K562 (cell line): Measurements from ENCODE around the gene ADSS1.

ENCODE experiments used
- ARNT ChIP-seq, 2 experiments: fragments of 450-650 bp; IDR thresholded peaks; 2 replicates each; pipeline ENCODE4 v1.6.1; 2016; ENCODE audit warnings: mild to moderate bottlenecking in 1 of 2
- CBX3 ChIP-seq, 2 experiments: IDR thresholded peaks; 1 replicate in 1 of 2; 2 replicates in 1 of 2; pipeline ENCODE4 v1.6.1; 2012; ENCODE audit warnings: inconsistent platforms in 2 of 2, low read length in 2 of 2, borderline replicate concordance in 1 of 2, control low read depth in 1 of 2
- HCFC1 ChIP-seq: IDR thresholded peaks from 2 replicates; pipeline ENCODE4 v1.6.1; 2012; ENCODE audit warnings: low read depth, low read length, improper control_type of control experiment
- HDGF ChIP-seq: fragments of 450-650 bp; IDR thresholded peaks from 2 replicates; pipeline ENCODE4 v1.6.1; 2016
- SLC30A9 ChIP-seq: fragments of 250-450 bp; sonication (Bioruptor Pico); IDR thresholded peaks from 2 replicates; pipeline ENCODE4 v1.8.0; 2022; ENCODE audit warnings: mild to moderate bottlenecking, moderate library complexity
- YY1 ChIP-seq, 3 experiments: IDR thresholded peaks; 2 replicates each; pipeline ENCODE4 v1.6.1; 2011; ENCODE audit warnings: low read length in 2 of 3, mild to moderate bottlenecking in 2 of 3, moderate library complexity in 2 of 3, borderline replicate concordance in 1 of 3, control low read depth in 1 of 3, low read depth in 1 of 3; ENCODE audit not compliant: insufficient read depth in 3 of 3, insufficient replicate concordance in 2 of 3, control insufficient read depth in 1 of 3, insufficient read length in 1 of 3; ENCODE audit errors: extremely low read depth in 1 of 3
- TF ChIP-seq, protein P1 (sequence below): IDR thresholded peaks from 3 replicates; pipeline ENCODE4 v1.6.1; 2011; ENCODE audit warnings: borderline replicate concordance, mild to moderate bottlenecking; ENCODE audit not compliant: insufficient read length, insufficient read depth
- TF ChIP-seq, protein P2 (sequence below): fragments of 450-650 bp; IDR thresholded peaks from 2 replicates; pipeline ENCODE4 v1.6.1; 2016; ENCODE audit warnings: borderline replicate concordance
- TF ChIP-seq, protein P3 (sequence below), 3 experiments: IDR thresholded peaks in 2 of 3; conservative IDR thresholded peaks in 1 of 3; 2 replicates each; pipeline ENCODE4 v1.5.1; 2011 to 2012; ENCODE audit warnings: low read length in 3 of 3, mild to moderate bottlenecking in 3 of 3, control low read depth in 2 of 3, improper control_type of control experiment in 1 of 3, inconsistent platforms in 1 of 3, low read depth in 1 of 3, mixed read lengths in 1 of 3, moderate library complexity in 1 of 3; ENCODE audit not compliant: insufficient read depth in 2 of 3
- TF ChIP-seq, protein P4 (sequence below): fragments of 450-650 bp; conservative IDR thresholded peaks from 2 replicates; pipeline ENCODE4 v1.6.1; 2016; ENCODE audit warnings: missing genetic modification characterization, low read depth, mild to moderate bottlenecking, control low read depth, missing compliant biosample characterization

DNA sequence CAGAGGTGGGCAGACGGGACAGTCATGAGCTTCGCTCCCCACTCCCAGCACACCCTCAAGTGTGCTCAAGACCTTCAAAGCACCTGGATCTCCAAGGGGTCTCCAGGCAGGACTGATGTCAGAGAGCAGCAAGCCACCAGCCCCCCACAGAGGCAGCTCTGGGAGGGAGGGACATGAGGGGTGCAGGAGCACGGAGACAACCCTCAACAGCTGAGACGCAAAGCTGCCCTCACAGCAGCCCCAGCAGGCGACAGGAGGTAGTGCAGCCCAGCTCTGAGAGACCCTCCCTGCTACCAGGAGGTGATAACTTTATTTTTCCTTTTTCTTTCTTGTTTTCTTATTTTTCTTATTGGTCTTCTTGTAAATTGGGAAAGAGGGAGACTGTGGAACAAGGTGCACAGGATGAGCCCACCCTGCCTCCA lies 46.8 kb downstream of the ADSS1 start:
- TF ChIP-seq, protein P1, sequence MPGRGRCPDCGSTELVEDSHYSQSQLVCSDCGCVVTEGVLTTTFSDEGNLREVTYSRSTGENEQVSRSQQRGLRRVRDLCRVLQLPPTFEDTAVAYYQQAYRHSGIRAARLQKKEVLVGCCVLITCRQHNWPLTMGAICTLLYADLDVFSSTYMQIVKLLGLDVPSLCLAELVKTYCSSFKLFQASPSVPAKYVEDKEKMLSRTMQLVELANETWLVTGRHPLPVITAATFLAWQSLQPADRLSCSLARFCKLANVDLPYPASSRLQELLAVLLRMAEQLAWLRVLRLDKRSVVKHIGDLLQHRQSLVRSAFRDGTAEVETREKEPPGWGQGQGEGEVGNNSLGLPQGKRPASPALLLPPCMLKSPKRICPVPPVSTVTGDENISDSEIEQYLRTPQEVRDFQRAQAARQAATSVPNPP = no peak
- TF ChIP-seq CBX3 (IDR thresholded peaks at IDR 0.05; ENCODE audit: borderline replicate concordance in 1 of 2, low read length in 2 of 2) = peak in 1 of 2 experiments; percentile 96; a peak in 2 of 3 replicates
- TF ChIP-seq HDGF = no peak
- no peak for TF ChIP-seq SLC30A9
- TF ChIP-seq, protein P2, sequence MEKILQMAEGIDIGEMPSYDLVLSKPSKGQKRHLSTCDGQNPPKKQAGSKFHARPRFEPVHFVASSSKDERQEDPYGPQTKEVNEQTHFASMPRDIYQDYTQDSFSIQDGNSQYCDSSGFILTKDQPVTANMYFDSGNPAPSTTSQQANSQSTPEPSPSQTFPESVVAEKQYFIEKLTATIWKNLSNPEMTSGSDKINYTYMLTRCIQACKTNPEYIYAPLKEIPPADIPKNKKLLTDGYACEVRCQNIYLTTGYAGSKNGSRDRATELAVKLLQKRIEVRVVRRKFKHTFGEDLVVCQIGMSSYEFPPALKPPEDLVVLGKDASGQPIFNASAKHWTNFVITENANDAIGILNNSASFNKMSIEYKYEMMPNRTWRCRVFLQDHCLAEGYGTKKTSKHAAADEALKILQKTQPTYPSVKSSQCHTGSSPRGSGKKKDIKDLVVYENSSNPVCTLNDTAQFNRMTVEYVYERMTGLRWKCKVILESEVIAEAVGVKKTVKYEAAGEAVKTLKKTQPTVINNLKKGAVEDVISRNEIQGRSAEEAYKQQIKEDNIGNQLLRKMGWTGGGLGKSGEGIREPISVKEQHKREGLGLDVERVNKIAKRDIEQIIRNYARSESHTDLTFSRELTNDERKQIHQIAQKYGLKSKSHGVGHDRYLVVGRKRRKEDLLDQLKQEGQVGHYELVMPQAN = no peak
- TF ChIP-seq HCFC1 = no peak
- no peak for TF ChIP-seq YY1 (IDR thresholded peaks at IDR 0.05; ENCODE audit: borderline replicate concordance in 1 of 3, control insufficient read depth in 1 of 3, extremely low read depth in 1 of 3, insufficient read depth in 3 of 3, insufficient read length in 1 of 3, insufficient replicate concordance in 2 of 3, low read depth in 1 of 3, low read length in 2 of 3)
- TF ChIP-seq ARNT (IDR thresholded peaks at IDR 0.05) = no peak
- TF ChIP-seq, protein P3, sequence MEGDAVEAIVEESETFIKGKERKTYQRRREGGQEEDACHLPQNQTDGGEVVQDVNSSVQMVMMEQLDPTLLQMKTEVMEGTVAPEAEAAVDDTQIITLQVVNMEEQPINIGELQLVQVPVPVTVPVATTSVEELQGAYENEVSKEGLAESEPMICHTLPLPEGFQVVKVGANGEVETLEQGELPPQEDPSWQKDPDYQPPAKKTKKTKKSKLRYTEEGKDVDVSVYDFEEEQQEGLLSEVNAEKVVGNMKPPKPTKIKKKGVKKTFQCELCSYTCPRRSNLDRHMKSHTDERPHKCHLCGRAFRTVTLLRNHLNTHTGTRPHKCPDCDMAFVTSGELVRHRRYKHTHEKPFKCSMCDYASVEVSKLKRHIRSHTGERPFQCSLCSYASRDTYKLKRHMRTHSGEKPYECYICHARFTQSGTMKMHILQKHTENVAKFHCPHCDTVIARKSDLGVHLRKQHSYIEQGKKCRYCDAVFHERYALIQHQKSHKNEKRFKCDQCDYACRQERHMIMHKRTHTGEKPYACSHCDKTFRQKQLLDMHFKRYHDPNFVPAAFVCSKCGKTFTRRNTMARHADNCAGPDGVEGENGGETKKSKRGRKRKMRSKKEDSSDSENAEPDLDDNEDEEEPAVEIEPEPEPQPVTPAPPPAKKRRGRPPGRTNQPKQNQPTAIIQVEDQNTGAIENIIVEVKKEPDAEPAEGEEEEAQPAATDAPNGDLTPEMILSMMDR (IDR thresholded peaks at IDR 0.05 in 2 of 3, conservative IDR thresholded peaks at IDR 0.05 in 1 of 3; ENCODE audit: insufficient read depth in 2 of 3, low read depth in 1 of 3, low read length in 3 of 3) = peak; percentile 50 to 70 (median 51); a peak in 5 of 6 replicates
- TF ChIP-seq, protein P4, sequence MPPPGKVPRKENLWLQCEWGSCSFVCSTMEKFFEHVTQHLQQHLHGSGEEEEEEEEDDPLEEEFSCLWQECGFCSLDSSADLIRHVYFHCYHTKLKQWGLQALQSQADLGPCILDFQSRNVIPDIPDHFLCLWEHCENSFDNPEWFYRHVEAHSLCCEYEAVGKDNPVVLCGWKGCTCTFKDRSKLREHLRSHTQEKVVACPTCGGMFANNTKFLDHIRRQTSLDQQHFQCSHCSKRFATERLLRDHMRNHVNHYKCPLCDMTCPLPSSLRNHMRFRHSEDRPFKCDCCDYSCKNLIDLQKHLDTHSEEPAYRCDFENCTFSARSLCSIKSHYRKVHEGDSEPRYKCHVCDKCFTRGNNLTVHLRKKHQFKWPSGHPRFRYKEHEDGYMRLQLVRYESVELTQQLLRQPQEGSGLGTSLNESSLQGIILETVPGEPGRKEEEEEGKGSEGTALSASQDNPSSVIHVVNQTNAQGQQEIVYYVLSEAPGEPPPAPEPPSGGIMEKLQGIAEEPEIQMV (tag) = no peak
